Left lobe of liver (tissue), 2 donors: ENCODE results near the gene PPP1R3G. TPM values are rescaled to one million over a fixed set of nuclear protein-coding genes. Genes with fewer than 3 reads are reported as not detected.
"Not testable (repeated sequence)": the region's sequence is repeated elsewhere in the genome, so short reads cannot be mapped to it uniquely, and the experiment has no call there.

Source experiments
- ATAC-seq: fragments of 200-7000 bp; cut with Tn5 transposase; one replicate; pipeline ENCODE4 v1.9.1; 2020; ENCODE audit warnings: mild to moderate bottlenecking, moderate library complexity
- DNase-seq: peaks from one replicate; pipeline ENCODE4 v3.0.0-alpha.2; 2020; ENCODE audit warnings: low spot score
- total RNA-seq: library from RNA; stranded (reverse); gene quantifications from one replicate; pipeline ENCODE4 v1.2.1, GENCODE V29; 2021
- donor health status: DM: no; HTN: no; CAD: no; lungs with moderate emphysema.
- donor health status: DM: no; HTN: yes; CAD: no.

PPP1R3G gene
- total RNA-seq, 1 donor from 2014 or later = 0.40 TPM

GRCh38 chr6:5115168-5115567 is 30.0 kb downstream of the PPP1R3G start:
- ATAC-seq (peak; percentile 87), DNase-seq (peak; percentile 70)

- ATAC-seq (no peak), DNase-seq (no peak)
These were observed 31.3 kb downstream of the PPP1R3G start for GRCh38 chr6:5116243-5116991.

DNA sequence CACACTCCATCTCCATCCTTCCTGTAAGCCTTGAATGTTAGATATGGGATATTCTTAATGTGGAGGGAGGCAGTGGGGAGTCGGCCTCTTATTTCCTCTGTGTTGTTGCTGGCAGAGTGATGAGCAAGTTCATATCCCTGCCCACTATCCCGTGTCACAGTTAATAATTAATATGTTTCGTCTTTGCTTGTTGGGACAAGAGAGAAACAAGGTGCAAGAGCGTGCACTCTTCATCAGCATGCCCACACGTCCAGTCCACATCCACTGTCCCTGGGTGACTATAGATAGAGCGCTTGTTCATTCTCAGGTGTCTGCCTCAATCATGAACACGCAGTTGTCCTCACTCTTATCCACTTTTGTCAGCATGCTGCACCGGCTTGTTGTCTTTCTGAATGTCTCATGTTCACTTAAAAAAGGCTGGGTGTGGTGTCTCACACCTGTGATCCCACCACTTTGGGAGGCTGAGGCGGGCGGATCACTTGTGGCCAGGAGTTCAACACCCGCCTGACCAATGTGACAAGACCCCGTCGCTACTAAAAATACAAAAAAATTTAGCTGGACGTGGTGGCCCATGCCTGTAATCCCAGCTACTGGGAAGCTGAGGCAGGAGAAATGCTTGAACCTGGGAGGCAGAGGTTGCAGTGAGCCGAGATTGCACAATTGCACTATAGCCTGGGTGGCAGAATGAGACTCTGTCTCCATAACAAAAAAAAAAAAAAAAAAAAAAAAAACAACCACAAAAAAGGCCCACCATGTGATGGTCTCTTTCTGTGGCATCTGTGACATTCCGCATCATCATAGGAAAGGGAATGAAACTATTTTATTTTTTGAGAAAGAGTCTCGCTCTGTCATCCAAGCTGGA is 34.2 kb downstream of the PPP1R3G start:
- peak; percentile 65 for ATAC-seq
- peak; percentile 77 for DNase-seq

- no peak for DNase-seq
- no peak for ATAC-seq
These were observed 34.9 kb downstream of the PPP1R3G start for GRCh38 chr6:5120011-5120410.

DNA sequence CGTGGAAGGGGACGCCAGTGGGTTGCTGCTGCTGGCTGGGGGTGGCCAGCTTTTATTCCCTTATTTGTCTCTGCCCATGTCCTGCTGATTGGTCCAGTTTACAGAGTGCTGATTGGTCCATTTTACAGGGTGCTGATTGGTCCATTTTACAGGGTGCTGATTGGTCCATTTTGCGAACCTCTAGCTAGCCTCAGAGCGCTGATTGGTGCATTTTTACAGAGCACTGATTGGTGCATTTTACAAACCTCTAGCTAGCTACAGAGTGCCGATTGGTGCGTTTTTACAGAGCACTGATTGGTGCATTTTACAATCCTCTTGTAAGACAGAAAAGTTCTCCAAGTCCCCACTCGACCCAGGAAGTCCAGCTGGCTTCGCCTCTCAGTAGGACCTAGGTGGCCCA is 35.4 kb downstream of the PPP1R3G start:
- not testable (repeated sequence) for DNase-seq, ATAC-seq

DNA sequence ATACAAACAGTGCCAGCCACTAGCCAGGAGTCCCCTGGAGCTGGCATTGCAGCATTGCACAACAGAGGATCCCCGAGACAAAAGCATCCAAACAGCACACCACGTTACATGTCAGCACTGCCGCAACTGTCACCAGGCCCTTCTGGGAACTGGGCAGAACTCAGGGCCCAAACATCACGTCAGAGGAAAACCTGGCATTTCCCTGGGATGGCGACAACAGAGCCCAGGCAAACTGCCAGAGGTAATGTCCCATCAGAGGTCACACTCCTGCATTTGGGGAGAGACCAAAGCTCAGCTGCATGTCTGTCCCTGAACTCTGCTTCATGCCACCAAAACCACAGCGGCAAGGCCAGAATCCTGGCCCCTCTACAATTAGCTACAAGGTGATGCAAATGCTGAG is 36.3 kb downstream of the PPP1R3G start:
- DNase-seq (peak; percentile 96), ATAC-seq (peak; percentile 80)

- ATAC-seq (no peak), DNase-seq (no peak)
These were observed 36.8 kb downstream of the PPP1R3G start for GRCh38 chr6:5121956-5122355.

- DNase-seq (peak; percentile 55), ATAC-seq (no peak)
These were observed 37.5 kb downstream of the PPP1R3G start for GRCh38 chr6:5122504-5123112.

DNA sequence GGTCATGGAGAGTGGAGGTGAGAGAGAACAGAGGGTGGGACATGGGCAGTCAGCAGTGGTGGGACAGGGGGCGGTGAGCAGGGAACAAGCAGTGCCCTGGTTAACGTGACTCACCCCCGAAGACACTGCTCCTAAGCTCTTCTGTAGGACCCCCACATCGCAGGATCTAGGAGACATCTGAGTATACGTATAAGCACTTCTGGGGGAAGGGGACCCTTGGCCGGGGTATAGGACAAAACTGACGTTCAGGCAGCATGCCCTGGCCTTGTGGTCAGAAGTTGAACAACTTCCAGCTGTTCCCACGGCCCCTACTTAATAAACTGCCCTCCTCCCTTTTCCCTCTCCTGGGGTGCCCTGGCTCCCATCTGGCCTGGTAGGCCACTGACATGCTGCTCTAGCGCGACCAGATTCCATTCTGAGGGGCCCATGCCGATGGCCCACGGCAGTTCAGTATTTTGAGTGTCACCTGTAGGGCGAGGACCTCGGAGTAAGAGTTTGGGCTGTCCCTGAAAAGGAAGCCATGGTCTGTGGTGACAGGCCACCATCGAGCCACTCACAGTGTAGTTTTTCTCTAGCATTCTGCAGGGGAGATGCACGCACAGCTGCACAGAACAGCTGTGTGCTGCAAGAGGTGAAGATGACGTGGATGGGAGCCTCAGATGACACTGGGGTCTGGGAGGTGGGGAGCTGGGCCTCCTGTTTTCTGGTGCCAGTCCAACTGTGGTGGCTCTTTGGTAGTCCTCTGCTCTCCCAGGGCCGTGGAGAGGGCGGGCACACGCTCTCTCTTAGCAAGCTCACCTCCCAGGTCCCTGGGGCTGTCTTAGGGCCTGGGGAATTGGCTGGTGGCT is 38.4 kb downstream of the PPP1R3G start:
- ATAC-seq (no peak), DNase-seq (no peak)

- no peak for DNase-seq
- no peak for ATAC-seq
These were observed 39.4 kb downstream of the PPP1R3G start for GRCh38 chr6:5124526-5124925.

DNA sequence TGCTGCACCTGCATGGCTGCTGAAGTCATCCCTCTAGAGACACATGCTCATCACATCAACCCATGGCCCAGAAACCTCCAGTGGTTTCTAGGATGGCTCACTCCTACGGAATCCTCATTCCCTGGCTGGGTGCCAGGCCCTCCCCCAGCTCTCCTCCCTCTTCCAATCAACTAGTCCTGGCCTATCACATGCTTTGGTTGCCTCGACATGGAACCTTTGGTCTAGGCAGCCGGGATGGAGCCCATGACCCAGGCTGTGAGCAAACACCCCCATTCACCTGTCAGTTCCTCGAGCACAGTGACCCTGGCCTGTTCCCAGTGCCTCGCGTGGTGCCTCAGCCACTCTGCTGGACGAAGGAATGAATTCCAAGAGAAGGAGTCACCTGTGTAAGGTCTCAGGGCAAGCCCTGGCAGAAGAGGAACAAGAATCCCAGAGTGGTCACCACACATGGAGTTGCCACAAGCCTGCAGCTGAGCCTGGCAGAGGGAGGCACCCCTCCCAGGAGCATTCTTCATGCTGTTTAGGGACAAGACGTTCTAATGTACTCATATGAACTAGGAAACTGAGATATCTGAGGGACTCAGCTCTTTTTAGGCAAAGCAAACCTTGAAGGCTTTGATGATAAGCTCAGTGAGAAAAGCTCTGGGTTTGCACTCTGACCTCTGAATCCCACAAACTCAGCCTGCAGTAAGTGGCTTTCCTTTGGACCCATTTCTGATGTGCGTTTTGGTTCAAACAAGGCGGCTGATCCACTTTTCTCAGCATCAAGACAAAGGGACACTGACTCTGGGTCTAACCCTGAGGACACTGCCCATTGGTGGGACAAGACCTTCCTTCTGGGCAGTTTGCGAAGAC is 40.2 kb downstream of the PPP1R3G start:
- DNase-seq (no peak), ATAC-seq (no peak)

DNA sequence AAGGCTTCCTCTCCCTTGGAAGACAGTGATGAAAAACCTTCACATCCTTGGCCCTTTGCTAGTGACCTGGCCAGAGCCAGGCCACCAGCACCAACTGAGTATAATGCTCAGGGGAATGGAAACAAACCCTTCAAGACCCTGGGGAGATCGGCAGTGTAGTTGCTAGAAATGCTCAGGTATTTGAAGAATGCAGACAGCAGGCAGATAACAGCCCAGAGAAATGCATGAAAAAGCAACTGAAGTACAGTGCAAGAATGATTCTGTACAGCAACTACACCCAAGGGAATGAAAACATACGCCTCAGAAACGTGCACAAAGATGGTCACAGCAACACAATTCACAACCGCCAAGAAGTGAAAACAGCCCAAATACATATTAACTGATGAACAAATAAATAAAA is 41.1 kb downstream of the PPP1R3G start:
- DNase-seq (no peak), ATAC-seq (no peak)

- DNase-seq = no peak
- no peak for ATAC-seq
These were observed 42.1 kb downstream of the PPP1R3G start for GRCh38 chr6:5127106-5127687.

GRCh38 chr6:5128351-5128750 is 43.2 kb downstream of the PPP1R3G start:
- DNase-seq (no peak), ATAC-seq (no peak)

GRCh38 chr6:5130135-5130866 is 45.2 kb downstream of the PPP1R3G start:
- ATAC-seq (no peak), DNase-seq (no peak)

GRCh38 chr6:5132731-5133130 is 47.6 kb downstream of the PPP1R3G start:
- DNase-seq (peak; percentile 53), ATAC-seq (peak; percentile 82)

DNA sequence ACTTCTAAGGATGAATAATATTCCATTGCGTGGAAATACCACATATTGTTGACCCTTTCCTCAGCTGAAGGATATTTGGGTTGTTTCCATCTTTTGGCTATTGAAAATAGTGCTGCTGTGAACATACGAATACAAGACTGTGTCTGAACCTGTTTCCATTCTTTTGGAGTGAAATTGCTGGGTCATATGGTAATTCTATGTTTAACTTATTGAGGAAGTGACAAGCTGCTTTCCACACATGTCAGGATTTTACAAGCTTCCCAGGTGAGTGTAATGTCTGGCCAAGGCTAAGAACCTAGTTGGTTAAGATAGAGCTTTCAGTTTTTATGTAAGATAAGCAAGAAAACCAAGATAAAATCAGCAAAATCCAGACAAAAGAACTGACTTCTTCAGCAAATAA is 48.8 kb downstream of the PPP1R3G start:
- ATAC-seq = no peak

GRCh38 chr6:5135788-5136376 is 50.7 kb downstream of the PPP1R3G start:
- ATAC-seq (peak; percentile 75), DNase-seq (no peak)

More for the DNA sequence above, 48.8 kb downstream of the PPP1R3G start:
- DNase-seq = no peak
